ENCODE results near the gene SDHD.
"Not testable (repeated sequence)": the region's sequence is repeated elsewhere in the genome, so short reads cannot be mapped to it uniquely, and the experiment has no call there.

SDHD gene

GRCh38 chr11:112086422-112087191, at the start of gene SDHD, which contains the start of gene TIMM8B:
Gene SDHD, plus strand, starts transcription at chr11:112086873. Its CDS starts 35 bp downstream, at chr11:112086908.
Gene TIMM8B, minus strand, starts transcription at chr11:112086756. Its CDS starts 33 bp downstream, at chr11:112086723.
- peak; percentile 44 for TF ChIP-seq CTCF (IDR thresholded peaks at IDR 0.05; ENCODE audit: insufficient read depth, low read depth, low read length, missing control alignments)
- DNase-seq (ENCODE audit: low read depth), result peak; percentile 97
- peak within 1 kb of the TSS; percentile 98 for H3K4me3 ChIP-seq (ENCODE audit: low read length)

GRCh38 chr11:112037527-112037926, 49.1 kb upstream of the SDHD start:
- no peak overlapping the region for H3K4me3 ChIP-seq (ENCODE audit: low read length)
- TF ChIP-seq CTCF (IDR thresholded peaks at IDR 0.05; ENCODE audit: insufficient read depth, low read depth, low read length, missing control alignments), result no peak
- no peak for DNase-seq (ENCODE audit: low read depth)

GRCh38 chr11:112042161-112042960, 44.3 kb upstream of the SDHD start:
- TF ChIP-seq CTCF (IDR thresholded peaks at IDR 0.05; ENCODE audit: insufficient read depth, low read depth, low read length, missing control alignments), result no peak
- DNase-seq (ENCODE audit: low read depth), result no peak
- H3K4me3 ChIP-seq (ENCODE audit: low read length), result no peak overlapping the region

GRCh38 chr11:112042961-112043304, 43.7 kb upstream of the SDHD start:
- TF ChIP-seq CTCF (IDR thresholded peaks at IDR 0.05; ENCODE audit: insufficient read depth, low read depth, low read length, missing control alignments), result no peak
- DNase-seq (ENCODE audit: low read depth), result no peak
- H3K4me3 ChIP-seq (ENCODE audit: low read length), result no peak overlapping the region

GRCh38 chr11:112044961-112045360, 41.7 kb upstream of the SDHD start:
- DNase-seq (ENCODE audit: low read depth), result no peak
- no peak for TF ChIP-seq CTCF (IDR thresholded peaks at IDR 0.05; ENCODE audit: insufficient read depth, low read depth, low read length, missing control alignments)
- no peak overlapping the region for H3K4me3 ChIP-seq (ENCODE audit: low read length)

- H3K4me3 ChIP-seq (ENCODE audit: low read length); DNase-seq (ENCODE audit: low read depth): not testable (repeated sequence)
These were observed 40.0 kb upstream of the SDHD start for GRCh38 chr11:112046647-112047046.

- DNase-seq (ENCODE audit: low read depth); H3K4me3 ChIP-seq (ENCODE audit: low read length): not testable (repeated sequence)
These were observed 38.4 kb upstream of the SDHD start for GRCh38 chr11:112048256-112048655.

GRCh38 chr11:112049777-112050176, 36.9 kb upstream of the SDHD start:
- H3K4me3 ChIP-seq (ENCODE audit: low read length), result no peak overlapping the region
- peak; percentile 75 for DNase-seq (ENCODE audit: low read depth)
- no peak for TF ChIP-seq CTCF (IDR thresholded peaks at IDR 0.05; ENCODE audit: insufficient read depth, low read depth, low read length, missing control alignments)

All from epithelial cell of esophagus (primary cell).